ENCODE data around the gene CHST12. TPM values are rescaled to one million over a fixed set of nuclear protein-coding genes. Genes with fewer than 3 reads are reported as not detected.

Gene CHST12
- total RNA-seq, 2 experiments from 2014 or later: 3.9 to 43.4 TPM

- H3K4me2 ChIP-seq (ENCODE audit: low read length): no peak overlapping the region
- H3K36me3 ChIP-seq (ENCODE audit: insufficient read depth, low read length): peaks cover 99% of the 10 kb centered on the region
- intact Hi-C loops (cut with micrococcal nuclease; ENCODE audit: unreplicated experiment): no loop called here
- H2AFZ ChIP-seq (ENCODE audit: low read length): no peak overlapping the region
- DNase-seq (ENCODE audit: low spot score): no peak
- POLR2A ChIA-PET: no interaction called here
- no peak for TF ChIP-seq CTCF (conservative IDR thresholded peaks at IDR 0.05; ENCODE audit: low read length)
- TF ChIP-seq EZH2phosphoT487 (IDR thresholded peaks at IDR 0.05; ENCODE audit: borderline replicate concordance, low read depth, low read length): no peak
- CTCF ChIA-PET (ENCODE audit: unreplicated experiment): no interaction called here
- H4K20me1 ChIP-seq (ENCODE audit: insufficient read depth, low read length): peaks cover 25% of the 10 kb centered on the region
- H3K4me3 ChIP-seq (ENCODE audit: low read depth, low read length, poor library complexity, severe bottlenecking): no peak overlapping the region
- H3K9me3 ChIP-seq (ENCODE audit: low read length): no peaks in the 10 kb centered on the region
- no peaks in the 10 kb centered on the region for H3K9me2 ChIP-seq (ENCODE audit: insufficient read depth, low read length)
- BruUV-seq (replicated peaks): no TSS peak
- H3K27ac ChIP-seq (ENCODE audit: low read depth, low read length, poor library complexity, severe bottlenecking): no peak overlapping the region
- no peaks in the 10 kb centered on the region for H3K4me1 ChIP-seq (ENCODE audit: insufficient read depth, low read length, poor library complexity, severe bottlenecking)
- peaks cover 40% of the 10 kb centered on the region for H3K79me2 ChIP-seq (ENCODE audit: insufficient read depth, low read depth, low read length)
Observed at GRCh38 chr7:2362385-2363088, 40.9 kb upstream of the CHST12 start.

- DNase-seq (ENCODE audit: low spot score): no peak
- Histone ChIP-seq H2AFZ (ENCODE audit: low read length) (no peak overlapping the region), H3K4me3 (ENCODE audit: low read depth, low read length, poor library complexity, severe bottlenecking) (no peak overlapping the region), H3K4me1 (ENCODE audit: insufficient read depth, low read length, poor library complexity, severe bottlenecking) (no peaks in the 10 kb centered on the region), H3K9me3 (ENCODE audit: low read length) (no peaks in the 10 kb centered on the region), H3K4me2 (ENCODE audit: low read length) (no peak overlapping the region), H4K20me1 (ENCODE audit: insufficient read depth, low read length) (0 out of 2 replicates have a peak, but pooled peaks cover 5% of the 10 kb centered on the region), H3K27ac (ENCODE audit: low read depth, low read length, poor library complexity, severe bottlenecking) (no peak overlapping the region), H3K79me2 (ENCODE audit: insufficient read depth, low read depth, low read length) (peaks cover 3% of the 10 kb centered on the region; the same call in 1 of the 2 replicates), H3K36me3 (ENCODE audit: insufficient read depth, low read length) (peaks cover 98% of the 10 kb centered on the region), H3K9me2 (ENCODE audit: insufficient read depth, low read length) (no peaks in the 10 kb centered on the region)
- ChIA-PET POLR2A (no interaction called here), CTCF (ENCODE audit: unreplicated experiment) (no interaction called here)
- no peak for TF ChIP-seq EZH2phosphoT487 (IDR thresholded peaks at IDR 0.05; ENCODE audit: borderline replicate concordance, low read depth, low read length)
- no peak for TF ChIP-seq CTCF (conservative IDR thresholded peaks at IDR 0.05; ENCODE audit: low read length)
- intact Hi-C loops (cut with micrococcal nuclease; ENCODE audit: unreplicated experiment): no loop called here
- no TSS peak for BruUV-seq (replicated peaks)
Observed at GRCh38 chr7:2369139-2369538, 34.3 kb upstream of the CHST12 start.

DNA sequence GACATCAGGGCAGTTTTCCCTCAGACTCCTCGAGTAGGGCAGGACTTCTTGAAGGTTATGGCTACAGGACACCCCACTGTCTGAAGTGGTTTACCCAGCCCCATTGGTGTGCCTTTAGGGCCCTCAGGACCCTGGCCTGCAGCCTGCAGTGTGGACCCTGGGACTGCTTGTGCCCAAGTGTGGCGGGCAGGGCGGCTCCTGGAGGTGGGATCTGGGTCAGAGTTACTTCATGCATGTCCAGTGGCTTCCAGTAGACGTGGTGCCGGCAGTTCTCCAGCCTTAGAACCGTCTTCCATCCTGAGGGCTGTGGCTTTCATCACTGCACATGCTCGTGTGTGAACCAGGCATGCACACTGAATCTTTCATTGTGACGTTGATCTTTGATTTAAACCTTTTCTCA, 32.1 kb upstream of the CHST12 start:
- 0 out of 2 replicates have a peak, but pooled peaks cover 5% of the 10 kb centered on the region for H4K20me1 ChIP-seq (ENCODE audit: insufficient read depth, low read length)
- H3K36me3 ChIP-seq (ENCODE audit: insufficient read depth, low read length): peaks cover 98% of the 10 kb centered on the region
- H3K9me2 ChIP-seq (ENCODE audit: insufficient read depth, low read length): no peaks in the 10 kb centered on the region
- intact Hi-C loops (cut with micrococcal nuclease; ENCODE audit: unreplicated experiment): no loop called here
- BruUV-seq (replicated peaks): no TSS peak
- no peaks in the 10 kb centered on the region for H3K4me1 ChIP-seq (ENCODE audit: insufficient read depth, low read length, poor library complexity, severe bottlenecking)
- no peak overlapping the region for H3K27ac ChIP-seq (ENCODE audit: low read depth, low read length, poor library complexity, severe bottlenecking)
- peaks cover 12% of the 10 kb centered on the region for H3K79me2 ChIP-seq (ENCODE audit: insufficient read depth, low read depth, low read length)
- no peaks in the 10 kb centered on the region for H3K9me3 ChIP-seq (ENCODE audit: low read length)
- no peak for DNase-seq (ENCODE audit: low spot score)
- POLR2A ChIA-PET: no interaction called here
- no peak overlapping the region for H2AFZ ChIP-seq (ENCODE audit: low read length)
- TF ChIP-seq CTCF (conservative IDR thresholded peaks at IDR 0.05; ENCODE audit: low read length) (no peak), EZH2phosphoT487 (IDR thresholded peaks at IDR 0.05; ENCODE audit: borderline replicate concordance, low read depth, low read length) (no peak)
- no peak overlapping the region for H3K4me2 ChIP-seq (ENCODE audit: low read length)
- CTCF ChIA-PET (ENCODE audit: unreplicated experiment): no interaction called here
- H3K4me3 ChIP-seq (ENCODE audit: low read depth, low read length, poor library complexity, severe bottlenecking): no peak overlapping the region
